ENCODE measurements around the gene IZUMO4.

- TF ChIP-seq CTCF (IDR thresholded peaks at IDR 0.05) = no peak
- no peak for TF ChIP-seq EP300 (IDR thresholded peaks at IDR 0.05)
These were observed 42.8 kb downstream of the IZUMO4 start for GRCh38 chr19:2139385-2140137.
